Neural crest cell (in vitro differentiated cells): ENCODE measurements around the gene FCHSD2. TPM values are rescaled to one million over a fixed set of nuclear protein-coding genes. Genes with fewer than 3 reads are reported as not detected.

ENCODE experiments used
- DNase-seq: peaks from one replicate; pipeline ENCODE4 v3.0.0; 2021; ENCODE audit warnings: low read depth, mixed read lengths, low spot score
- H3K27ac Mint-ChIP-seq: one replicate; pipeline ENCODE4 v1.8.0; 2021; ENCODE audit warnings: mild to moderate bottlenecking, mixed read lengths; ENCODE audit not compliant: unreplicated experiment
- H3K27me3 Mint-ChIP-seq: 2 replicates; pipeline ENCODE4 v1.8.0; 2021; ENCODE audit warnings: low read depth, mild to moderate bottlenecking, mixed read lengths
- H3K36me3 Mint-ChIP-seq: 2 replicates; pipeline ENCODE4 v1.8.0; 2021; ENCODE audit warnings: low read depth, mild to moderate bottlenecking, mixed read lengths
- H3K4me1 Mint-ChIP-seq: 2 replicates; pipeline ENCODE4 v1.8.0; 2021; ENCODE audit warnings: mixed read lengths
- H3K4me3 Mint-ChIP-seq: one replicate; pipeline ENCODE4 v1.8.0; 2021; ENCODE audit warnings: mild to moderate bottlenecking, mixed read lengths
- H3K9me3 Mint-ChIP-seq: 2 replicates; pipeline ENCODE4 v1.8.0; 2021; ENCODE audit warnings: mixed read lengths
- CTCF ChIP-seq: fragments of 200-600 bp; sonication (generic); conservative IDR thresholded peaks from 2 replicates; pipeline ENCODE4 v1.5.0; 2021; ENCODE audit warnings: antibody characterized with exemption, mild to moderate bottlenecking
- total RNA-seq: library from RNA; stranded (reverse); gene quantifications from 2 replicates; pipeline ENCODE4 v1.2.1, GENCODE V29; 2021

Gene FCHSD2
- total RNA-seq, 1 donor from 2014 or later, result 34.4 TPM

- Mint-ChIP-seq H3K27me3 (no peaks in the 10 kb centered on the region), H3K36me3 (peaks cover 11% of the 10 kb centered on the region), H3K4me1 (peaks cover 9% of the 10 kb centered on the region), H3K9me3 (no peaks in the 10 kb centered on the region), H3K4me3 (no peak overlapping the region), H3K27ac (no peak overlapping the region)
- DNase-seq, result no peak
- no peak for TF ChIP-seq CTCF
Measured at GRCh38 chr11:72959998-72960731, 182.0 kb downstream of the FCHSD2 start.

- H3K9me3 Mint-ChIP-seq, result no peaks in the 10 kb centered on the region
- no peak overlapping the region for H3K4me3 Mint-ChIP-seq
- no peaks in the 10 kb centered on the region for H3K27me3 Mint-ChIP-seq
- peaks cover 9% of the 10 kb centered on the region for H3K36me3 Mint-ChIP-seq
- H3K27ac Mint-ChIP-seq, result no peak overlapping the region
- TF ChIP-seq CTCF, result no peak
- DNase-seq, result no peak
- H3K4me1 Mint-ChIP-seq, result peaks cover 4% of the 10 kb centered on the region
Measured at GRCh38 chr11:72958791-72959190, 183.3 kb downstream of the FCHSD2 start.

- no peaks in the 10 kb centered on the region for H3K9me3 Mint-ChIP-seq
- H3K27ac Mint-ChIP-seq, result no peak overlapping the region
- H3K27me3 Mint-ChIP-seq, result no peaks in the 10 kb centered on the region
- peaks cover 9% of the 10 kb centered on the region for H3K36me3 Mint-ChIP-seq
- TF ChIP-seq CTCF, result no peak
- H3K4me1 Mint-ChIP-seq, result peaks cover 4% of the 10 kb centered on the region
- no peak for DNase-seq
- H3K4me3 Mint-ChIP-seq, result no peak overlapping the region
Measured at GRCh38 chr11:72955466-72955865, 186.7 kb downstream of the FCHSD2 start.

GRCh38 chr11:72954860-72955259 is 187.3 kb downstream of the FCHSD2 start:
- Mint-ChIP-seq H3K4me3 (no peak overlapping the region), H3K27ac (no peak overlapping the region), H3K36me3 (peaks cover 7% of the 10 kb centered on the region), H3K27me3 (no peaks in the 10 kb centered on the region), H3K9me3 (no peaks in the 10 kb centered on the region), H3K4me1 (peaks cover 4% of the 10 kb centered on the region)
- TF ChIP-seq CTCF, result no peak
- DNase-seq, result no peak

- H3K36me3 Mint-ChIP-seq, result peaks cover 6% of the 10 kb centered on the region
- H3K4me3 Mint-ChIP-seq, result no peak overlapping the region
- no peaks in the 10 kb centered on the region for H3K27me3 Mint-ChIP-seq
- no peaks in the 10 kb centered on the region for H3K9me3 Mint-ChIP-seq
- TF ChIP-seq CTCF, result no peak
- DNase-seq, result no peak
- peaks cover 4% of the 10 kb centered on the region for H3K4me1 Mint-ChIP-seq
- no peak overlapping the region for H3K27ac Mint-ChIP-seq
Measured at GRCh38 chr11:72953637-72954036, 188.5 kb downstream of the FCHSD2 start.
